ENCODE results near the gene SUSD5.

GRCh38 chr3:33130144-33130543 is 88.5 kb downstream of the SUSD5 start:
- TF ChIP-seq KLF10 (tag by site-specific recombination; IDR thresholded peaks at IDR 0.05) = no peak
- TF ChIP-seq ZNF549 (tag by site-specific recombination; IDR thresholded peaks at IDR 0.05) = no peak
- TF ChIP-seq CTCF (tag by site-specific recombination; IDR thresholded peaks at IDR 0.05) = no peak
- TF ChIP-seq, protein P1, sequence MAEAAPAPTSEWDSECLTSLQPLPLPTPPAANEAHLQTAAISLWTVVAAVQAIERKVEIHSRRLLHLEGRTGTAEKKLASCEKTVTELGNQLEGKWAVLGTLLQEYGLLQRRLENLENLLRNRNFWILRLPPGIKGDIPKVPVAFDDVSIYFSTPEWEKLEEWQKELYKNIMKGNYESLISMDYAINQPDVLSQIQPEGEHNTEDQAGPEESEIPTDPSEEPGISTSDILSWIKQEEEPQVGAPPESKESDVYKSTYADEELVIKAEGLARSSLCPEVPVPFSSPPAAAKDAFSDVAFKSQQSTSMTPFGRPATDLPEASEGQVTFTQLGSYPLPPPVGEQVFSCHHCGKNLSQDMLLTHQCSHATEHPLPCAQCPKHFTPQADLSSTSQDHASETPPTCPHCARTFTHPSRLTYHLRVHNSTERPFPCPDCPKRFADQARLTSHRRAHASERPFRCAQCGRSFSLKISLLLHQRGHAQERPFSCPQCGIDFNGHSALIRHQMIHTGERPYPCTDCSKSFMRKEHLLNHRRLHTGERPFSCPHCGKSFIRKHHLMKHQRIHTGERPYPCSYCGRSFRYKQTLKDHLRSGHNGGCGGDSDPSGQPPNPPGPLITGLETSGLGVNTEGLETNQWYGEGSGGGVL (tag by site-specific recombination; IDR thresholded peaks at IDR 0.05) = no peak
- TF ChIP-seq ZNF114 (tag by site-specific recombination; IDR thresholded peaks at IDR 0.05) = no peak
- TF ChIP-seq HOXD13 (CRISPR knock-in tag; IDR thresholded peaks at IDR 0.05; ENCODE audit: borderline replicate concordance) = no peak

Measured in HEK293 (cell line).